HEK293T (cell line): Measurements from ENCODE around the gene RPL6.

ENCODE experiments used
- BHLHE40 ChIP-seq: fragments of 450-650 bp; IDR thresholded peaks from 2 replicates; pipeline ENCODE4 v1.6.1; 2016; ENCODE audit warnings: mild to moderate bottlenecking, moderate library complexity, borderline replicate concordance
- ELF4 ChIP-seq: fragments of 450-650 bp; IDR thresholded peaks from 2 replicates; pipeline ENCODE4 v1.6.1; 2017; ENCODE audit warnings: antibody characterized with exemption
- HDGF ChIP-seq: fragments of 450-650 bp; IDR thresholded peaks from 2 replicates; pipeline ENCODE4 v1.6.1; 2017; ENCODE audit warnings: antibody characterized with exemption, borderline replicate concordance
- LEF1 ChIP-seq: fragments of 450-650 bp; IDR thresholded peaks from 2 replicates; pipeline ENCODE4 v1.6.1; 2017; ENCODE audit warnings: mild to moderate bottlenecking, borderline replicate concordance
- NFRKB ChIP-seq: fragments of 450-650 bp; IDR thresholded peaks from 2 replicates; pipeline ENCODE4 v1.6.1; 2016; ENCODE audit warnings: mild to moderate bottlenecking, moderate library complexity
- PKNOX1 ChIP-seq: fragments of 450-650 bp; IDR thresholded peaks from 2 replicates; pipeline ENCODE4 v1.6.1; 2016
- SP1 ChIP-seq: fragments of 450-650 bp; IDR thresholded peaks from 2 replicates; pipeline ENCODE4 v1.6.1; 2017
- SUZ12 ChIP-seq: fragments of 450-650 bp; IDR thresholded peaks from 2 replicates; pipeline ENCODE4 v1.6.1; 2016; ENCODE audit warnings: mild to moderate bottlenecking
- ZNF384 ChIP-seq: fragments of 450-650 bp; IDR thresholded peaks from 2 replicates; pipeline ENCODE4 v1.6.1; 2016

- TF ChIP-seq ZNF384: no peak
- no peak for TF ChIP-seq BHLHE40
- no peak for TF ChIP-seq PKNOX1
- TF ChIP-seq SP1: no peak
- no peak for TF ChIP-seq ELF4
- no peak for TF ChIP-seq HDGF
- TF ChIP-seq SUZ12: no peak
- TF ChIP-seq NFRKB: no peak
- no peak for TF ChIP-seq LEF1
These were observed 39.2 kb downstream of the RPL6 start for GRCh38 chr12:112370199-112370598.
